Measurements from ENCODE around the gene KIRREL1.

DNA sequence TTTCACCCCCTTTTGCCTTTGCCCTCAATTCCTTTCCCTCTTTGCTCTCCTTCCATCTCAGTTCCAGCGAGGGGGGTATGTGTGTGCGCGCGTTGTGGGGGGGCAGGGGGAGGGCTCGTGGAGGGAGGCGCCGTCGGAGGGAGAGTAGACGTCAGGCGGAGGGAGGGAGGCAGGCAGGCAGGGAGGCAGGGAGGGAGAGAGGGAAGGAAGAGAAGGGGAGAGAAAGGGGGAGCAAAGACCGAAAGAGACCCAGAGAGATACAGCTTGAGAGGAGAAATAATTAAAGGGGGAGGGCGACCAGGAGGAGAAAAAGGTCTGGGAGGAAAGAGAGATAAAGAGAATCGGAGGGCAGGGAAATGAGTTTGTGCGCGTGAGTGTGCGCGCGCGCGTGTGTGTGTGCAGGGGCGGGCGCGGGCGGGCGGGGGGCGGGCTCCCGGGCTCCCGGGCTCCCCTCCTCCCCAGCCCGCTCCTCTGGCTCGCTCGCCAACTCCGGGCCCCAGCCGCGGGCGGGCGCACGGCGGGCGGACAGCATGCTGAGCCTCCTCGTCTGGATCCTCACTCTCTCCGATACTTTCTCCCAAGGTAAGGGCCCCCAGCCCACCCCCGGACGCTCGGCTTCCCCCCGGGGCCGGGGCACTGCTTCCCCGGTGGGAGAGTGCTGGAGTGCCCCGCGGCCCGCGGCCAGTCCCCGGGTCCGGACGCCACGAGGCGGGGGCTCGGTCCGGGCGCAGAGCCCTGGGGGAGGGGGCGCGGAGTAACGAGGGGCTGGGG lies at the start of gene KIRREL1:
- TF ChIP-seq EZH2 (IDR thresholded peaks at IDR 0.05; ENCODE audit: borderline replicate concordance, low read length), result no peak
- TF ChIP-seq, protein P1, sequence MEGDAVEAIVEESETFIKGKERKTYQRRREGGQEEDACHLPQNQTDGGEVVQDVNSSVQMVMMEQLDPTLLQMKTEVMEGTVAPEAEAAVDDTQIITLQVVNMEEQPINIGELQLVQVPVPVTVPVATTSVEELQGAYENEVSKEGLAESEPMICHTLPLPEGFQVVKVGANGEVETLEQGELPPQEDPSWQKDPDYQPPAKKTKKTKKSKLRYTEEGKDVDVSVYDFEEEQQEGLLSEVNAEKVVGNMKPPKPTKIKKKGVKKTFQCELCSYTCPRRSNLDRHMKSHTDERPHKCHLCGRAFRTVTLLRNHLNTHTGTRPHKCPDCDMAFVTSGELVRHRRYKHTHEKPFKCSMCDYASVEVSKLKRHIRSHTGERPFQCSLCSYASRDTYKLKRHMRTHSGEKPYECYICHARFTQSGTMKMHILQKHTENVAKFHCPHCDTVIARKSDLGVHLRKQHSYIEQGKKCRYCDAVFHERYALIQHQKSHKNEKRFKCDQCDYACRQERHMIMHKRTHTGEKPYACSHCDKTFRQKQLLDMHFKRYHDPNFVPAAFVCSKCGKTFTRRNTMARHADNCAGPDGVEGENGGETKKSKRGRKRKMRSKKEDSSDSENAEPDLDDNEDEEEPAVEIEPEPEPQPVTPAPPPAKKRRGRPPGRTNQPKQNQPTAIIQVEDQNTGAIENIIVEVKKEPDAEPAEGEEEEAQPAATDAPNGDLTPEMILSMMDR (IDR thresholded peaks at IDR 0.05; ENCODE audit: low read length), result no peak
